B cell (primary cell): Measurements from ENCODE around the gene HHIPL2. TPM values are rescaled to one million over a fixed set of nuclear protein-coding genes. Genes with fewer than 3 reads are reported as not detected.
A peak's percentile ranks its signal among the peaks of the same experiment; 100 is the strongest.

Experiments
- ATAC-seq: fragments of 200-7000 bp; cut with Tn5 transposase; one replicate; pipeline ENCODE4 v1.10.0; 2021; ENCODE audit warnings: low read depth, mild to moderate bottlenecking, moderate number of reproducible peaks, moderate library complexity
- CTCF ChIA-PET: fragments of 350-600 bp; sonication (Branson Sonifier 250); formaldehyde crosslinking; loops from one replicate; lab custom pipeline; 2021; ENCODE audit warnings: antibody characterized with exemption, inconsistent platforms; lab: Charles Lee
- POLR2A ChIA-PET: fragments of 350-600 bp; sonication (Branson Sonifier 250); formaldehyde crosslinking; loops from one replicate; lab custom pipeline; 2021; ENCODE audit warnings: antibody characterized with exemption; lab: Charles Lee
- DNase-seq: peaks from one replicate; pipeline ENCODE4 v3.0.0; 2013
- H2AFZ ChIP-seq: 2 replicates; pipeline ENCODE4 v1.6.1; 2012; ENCODE audit warnings: mild to moderate bottlenecking, low read depth, low read length; ENCODE audit not compliant: insufficient read depth, poor library complexity, severe bottlenecking
- H3K27ac ChIP-seq, 2 donors: 1 replicate in 1 of 2; 2 replicates in 1 of 2; pipeline ENCODE4 v1.5.1; 2012 to 2013; ENCODE audit warnings: low read length in 2 of 2, mild to moderate bottlenecking in 2 of 2, moderate library complexity in 1 of 2
- H3K27me3 ChIP-seq, 4 experiments: fragments of 200-600 bp in 1 of 4; sonication (generic) in 1 of 4; replicated peaks in 1 of 4; 1 replicate in 2 of 4; 2 replicates in 2 of 4; pipeline versions ENCODE4 v1.6.1 to v1.7.0; 2013 to 2016; ENCODE audit warnings: low read length in 3 of 4, mild to moderate bottlenecking in 2 of 4, mixed read lengths in 1 of 4, moderate library complexity in 1 of 4; ENCODE audit not compliant: insufficient read depth in 4 of 4, control insufficient read depth in 3 of 4; ENCODE audit errors: control extremely low read depth in 1 of 4
- H3K36me3 ChIP-seq, 2 experiments: replicated peaks in 1 of 2; 1 replicate in 1 of 2; 2 replicates in 1 of 2; pipeline versions ENCODE4 v1.6.1 to v1.7.1; 2013; ENCODE audit warnings: low read length in 1 of 2; ENCODE audit not compliant: insufficient read depth in 2 of 2, control insufficient read depth in 1 of 2; ENCODE audit errors: control extremely low read depth in 1 of 2, extremely low read depth in 1 of 2
- H3K4me1 ChIP-seq, 2 donors: fragments of 200-600 bp in 1 of 2; sonication (generic) in 1 of 2; 1 replicate in 1 of 2; 2 replicates in 1 of 2; pipeline versions ENCODE4 v1.5.1 to v1.6.1; 2013 to 2017; ENCODE audit warnings: low read length in 2 of 2; ENCODE audit not compliant: control insufficient read depth in 2 of 2, insufficient read depth in 2 of 2
- H3K4me2 ChIP-seq: replicated peaks from 2 replicates; pipeline ENCODE3; 2012; ENCODE audit warnings: mild to moderate bottlenecking, low read depth, low read length; ENCODE audit not compliant: poor library complexity, severe bottlenecking
- H3K4me3 ChIP-seq, 5 experiments: fragments of 200-600 bp in 1 of 5; sonication (generic) in 1 of 5; 1 replicate in 3 of 5; 2 replicates in 2 of 5; pipeline versions ENCODE4 v1.5.1 to v1.7.0; 2011 to 2016; ENCODE audit warnings: low read length in 4 of 5, mild to moderate bottlenecking in 4 of 5, low read depth in 2 of 5, control low read depth in 1 of 5, moderate library complexity in 1 of 5; ENCODE audit not compliant: insufficient read depth in 1 of 5; ENCODE audit errors: control extremely low read depth in 1 of 5, extremely low read depth in 1 of 5
- H3K79me2 ChIP-seq: fragments of 200-600 bp; sonication (generic); one replicate; pipeline ENCODE4 v1.6.0; 2016; ENCODE audit warnings: low read length; ENCODE audit not compliant: control insufficient read depth, insufficient read depth
- H3K9ac ChIP-seq: fragments of 200-600 bp; sonication (generic); 2 replicates; pipeline ENCODE4 v1.6.1; 2017; ENCODE audit warnings: mild to moderate bottlenecking, low read length, moderate library complexity
- H3K9me3 ChIP-seq, 3 donors: one replicate each; pipeline versions ENCODE4 v1.6.1 to v1.7.1; 2013; ENCODE audit warnings: low read length in 2 of 3; ENCODE audit not compliant: control insufficient read depth in 2 of 3, insufficient read depth in 1 of 3; ENCODE audit errors: control extremely low read depth in 1 of 3
- H4K20me1 ChIP-seq: 2 replicates; pipeline ENCODE4 v1.6.0; 2012; ENCODE audit warnings: mild to moderate bottlenecking, low read length; ENCODE audit not compliant: insufficient read depth, control insufficient read depth, poor library complexity, severe bottlenecking
- H3K27ac Mint-ChIP-seq: one replicate; pipeline ENCODE4 v1.8.0; 2021; ENCODE audit warnings: mixed read lengths
- H3K27me3 Mint-ChIP-seq: one replicate; pipeline ENCODE4 v1.8.0; 2021; ENCODE audit warnings: mixed read lengths
- H3K4me1 Mint-ChIP-seq: one replicate; pipeline ENCODE4 v1.8.0; 2021; ENCODE audit warnings: mixed read lengths
- H3K4me3 Mint-ChIP-seq: one replicate; pipeline ENCODE4 v1.8.0; 2021; ENCODE audit warnings: mixed read lengths
- H3K9me3 Mint-ChIP-seq: one replicate; pipeline ENCODE4 v1.8.0; 2022; ENCODE audit warnings: mixed read lengths; ENCODE audit not compliant: insufficient read depth
- EZH2 ChIP-seq: IDR thresholded peaks from 2 replicates; pipeline ENCODE4 v1.6.1; 2012; ENCODE audit warnings: borderline replicate concordance, low read depth, mild to moderate bottlenecking, moderate library complexity, low read length; ENCODE audit not compliant: insufficient read depth, poor library complexity, severe bottlenecking
- WGBS: methylation state at CpG from one replicate; pipeline ENCODE4 v1.1.5; 2013; ENCODE audit warnings: missing lambda C conversion rate; ENCODE audit not compliant: insufficient coverage; 5-methylcytosine and 5-hydroxymethylcytosine counted together
- intact Hi-C: fragments of 100-400 bp; cut with micrococcal nuclease; formaldehyde crosslinking; loops from one replicate; pipeline ENCODE4 v1.10.0; 2022
- polyA plus RNA-seq: library from polyadenylated mRNA; depleted of rRNA; stranded (reverse); fragments of >200 nt; gene quantifications from 2 replicates; pipeline ENCODE4 v1.2.3, GENCODE V29; 2012
- total RNA-seq, 2 donors: library from RNA; stranded (reverse); fragments of 120-200 nt in 1 of 2; gene quantifications; 1 replicate in 1 of 2; 2 replicates in 1 of 2; pipeline versions ENCODE4 v1.2.3 to v1.2.4, GENCODE V29; 2013 to 2022
- TF ChIP-seq, protein P1 (sequence below): fragments of 200-600 bp; IDR thresholded peaks from one replicate; pipeline ENCODE4 v1.8.0; 2022; ENCODE audit warnings: antibody characterized with exemption, mild to moderate bottlenecking

HHIPL2 gene
- total and polyA plus RNA-seq, 2 donors (not counting 1 experiment from before 2014, with no cell fraction given), result 0.63 to 0.99 TPM

DNA sequence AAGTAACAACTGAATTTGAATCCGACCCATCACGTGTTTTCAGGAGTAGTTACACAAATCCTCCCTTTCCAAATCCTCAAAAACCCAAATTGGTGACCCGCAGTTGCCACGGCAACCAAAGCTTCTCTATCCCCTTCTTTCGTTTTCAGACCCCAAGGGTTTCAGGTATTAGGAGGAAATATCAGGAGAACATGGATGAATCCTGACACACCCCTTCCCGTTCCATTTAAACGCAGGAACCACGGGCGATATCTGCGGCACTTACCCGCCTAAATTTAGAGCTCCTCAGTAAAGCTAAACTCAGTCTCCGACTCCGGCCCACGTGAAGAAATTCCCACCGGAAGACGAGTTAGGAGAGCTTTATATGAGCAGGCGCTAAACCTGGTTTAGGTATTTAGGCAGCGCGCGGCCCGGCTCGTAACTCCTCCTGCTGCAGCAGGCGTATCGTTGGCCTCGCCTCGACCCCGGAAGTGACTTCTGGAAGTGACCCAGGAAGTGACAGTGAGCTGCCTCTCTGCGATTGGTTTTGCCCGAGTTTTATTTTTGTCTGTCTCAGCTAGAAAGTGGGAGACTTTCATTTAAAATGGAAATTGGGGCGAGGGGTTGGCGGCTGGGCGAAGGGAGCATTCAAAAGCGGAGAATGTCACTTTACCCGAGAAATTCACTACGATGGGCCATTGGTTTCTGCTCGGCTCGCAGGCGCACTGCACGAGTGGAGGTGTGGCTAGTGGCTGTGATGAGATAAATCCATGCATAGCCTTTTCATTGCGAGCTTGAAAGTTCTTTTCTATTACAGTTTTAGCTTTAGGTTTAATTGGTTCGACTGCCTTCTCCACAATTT is 41.8 kb upstream of the HHIPL2 start, which contains the start of gene TAF1A:
Gene TAF1A, minus strand, starts transcription at position 472 of the 841 bp plus-strand sequence.
- Histone ChIP-seq H3K36me3 (peaks cover 2 to 5% of the 10 kb centered on the region in 2 experiments), H3K9ac (peak within 1 kb of the TSS; percentile 81), H3K4me2 (peak within 1 kb of the TSS; percentile 72), H3K9me3 (no peaks in the 10 kb centered on the region), H3K27ac (peak within 1 kb of the TSS; percentile 66 to 92), H3K79me2 (peaks cover 57% of the 10 kb centered on the region), H2AFZ (peak within 1 kb of the TSS; percentile 92), H3K27me3 (no peaks in the 10 kb centered on the region), H3K4me3 (peak within 1 kb of the TSS; percentile 68 to 95 (median 93)), H4K20me1 (no peaks in the 10 kb centered on the region), H3K4me1 (peaks cover 28 to 37% of the 10 kb centered on the region in 2 donors)
- POLR2A ChIA-PET, result no interaction called here
- Mint-ChIP-seq H3K9me3 (no peaks in the 10 kb centered on the region), H3K4me1 (peaks cover 54% of the 10 kb centered on the region), H3K27ac (peak within 1 kb of the TSS; percentile 98), H3K4me3 (peak within 1 kb of the TSS; percentile 98), H3K27me3 (no peaks in the 10 kb centered on the region)
- peak; percentile 99 for ATAC-seq
- intact Hi-C loops, result loop anchor here (1.0 to 2.0 kb wide), 5 partner anchors 7 to 125 kb away; no protein-coding TSS in a partner anchor
- under 1% methylated on average over 34 of the region's 41 CpGs for WGBS
- DNase-seq, result peak; percentile 87
- no peak for TF ChIP-seq EZH2
- TF ChIP-seq, protein P1, sequence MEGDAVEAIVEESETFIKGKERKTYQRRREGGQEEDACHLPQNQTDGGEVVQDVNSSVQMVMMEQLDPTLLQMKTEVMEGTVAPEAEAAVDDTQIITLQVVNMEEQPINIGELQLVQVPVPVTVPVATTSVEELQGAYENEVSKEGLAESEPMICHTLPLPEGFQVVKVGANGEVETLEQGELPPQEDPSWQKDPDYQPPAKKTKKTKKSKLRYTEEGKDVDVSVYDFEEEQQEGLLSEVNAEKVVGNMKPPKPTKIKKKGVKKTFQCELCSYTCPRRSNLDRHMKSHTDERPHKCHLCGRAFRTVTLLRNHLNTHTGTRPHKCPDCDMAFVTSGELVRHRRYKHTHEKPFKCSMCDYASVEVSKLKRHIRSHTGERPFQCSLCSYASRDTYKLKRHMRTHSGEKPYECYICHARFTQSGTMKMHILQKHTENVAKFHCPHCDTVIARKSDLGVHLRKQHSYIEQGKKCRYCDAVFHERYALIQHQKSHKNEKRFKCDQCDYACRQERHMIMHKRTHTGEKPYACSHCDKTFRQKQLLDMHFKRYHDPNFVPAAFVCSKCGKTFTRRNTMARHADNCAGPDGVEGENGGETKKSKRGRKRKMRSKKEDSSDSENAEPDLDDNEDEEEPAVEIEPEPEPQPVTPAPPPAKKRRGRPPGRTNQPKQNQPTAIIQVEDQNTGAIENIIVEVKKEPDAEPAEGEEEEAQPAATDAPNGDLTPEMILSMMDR, result no peak
- CTCF ChIA-PET, result interaction anchor here (0.9 to 1.6 kb wide), 6 partner anchors 28 to 149 kb away, joined by 3 to 7 read pairs (median 3); no protein-coding TSS in a partner anchor

DNA sequence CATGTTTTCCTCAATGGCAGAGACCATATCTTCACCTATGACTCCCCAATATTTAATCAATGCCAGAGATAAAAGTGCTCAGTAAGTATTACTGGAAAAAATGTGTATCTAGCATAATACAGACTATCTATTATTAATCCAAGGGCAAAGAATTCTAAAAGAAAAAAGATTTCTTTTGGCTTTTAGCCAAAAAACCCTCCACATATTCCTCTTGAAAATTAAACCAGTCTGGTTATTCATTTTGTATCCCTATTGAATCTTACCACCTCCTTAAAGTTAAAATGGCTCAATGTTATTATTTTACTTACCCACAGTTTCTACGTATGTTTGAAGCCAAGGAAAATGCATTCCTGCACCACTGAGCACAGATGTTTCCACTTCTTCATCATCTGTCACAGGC is 40.2 kb upstream of the HHIPL2 start:
- Histone ChIP-seq H3K9me3 (no peaks in the 10 kb centered on the region), H3K9ac (no peak overlapping the region), H3K36me3 (peaks cover 2 to 5% of the 10 kb centered on the region in 2 experiments), H4K20me1 (no peaks in the 10 kb centered on the region), H3K27ac (peak overlapping the region in 1 of 2 donors; percentile 92), H3K27me3 (no peaks in the 10 kb centered on the region), H3K4me3 (peak overlapping the region in 1 of 5 experiments; percentile 89), H2AFZ (no peak overlapping the region), H3K4me2 (peak overlapping the region; percentile 72), H3K79me2 (peaks cover 66% of the 10 kb centered on the region), H3K4me1 (peaks cover 42 to 53% of the 10 kb centered on the region in 2 donors)
- TF ChIP-seq, protein P1, result no peak
- TF ChIP-seq EZH2, result no peak
- DNase-seq, result no peak
- Mint-ChIP-seq H3K4me1 (peaks cover 66% of the 10 kb centered on the region), H3K27me3 (no peaks in the 10 kb centered on the region), H3K4me3 (peak overlapping the region; percentile 62), H3K27ac (no peak overlapping the region), H3K9me3 (no peaks in the 10 kb centered on the region)
- 33% methylated on average over 1 of the region's 1 CpG for WGBS
- ChIA-PET CTCF (no interaction called here), POLR2A (no interaction called here)
- ATAC-seq, result no peak
- intact Hi-C loops, result loop anchor here (2.0 kb wide), 1 partner anchor 123 kb away; no protein-coding TSS in a partner anchor
